Stimulated activated CD8-positive, alpha-beta memory T cell treated with anti-CD3 and anti-CD28 coated beads, Interleukin-15, amount 100 ng/mL, for 4 hours (primary cell): ENCODE measurements around the gene ADAM19.

Experiments
- DNase-seq, 2 donors: peaks; one replicate each; pipeline ENCODE4 v3.0.0-alpha.2; 2020; ENCODE audit warnings: low read depth in 2 of 2

The ADAM19 gene

GRCh38 chr5:157542282-157543000, 33.1 kb downstream of the ADAM19 start:
- DNase-seq = no peak

DNA sequence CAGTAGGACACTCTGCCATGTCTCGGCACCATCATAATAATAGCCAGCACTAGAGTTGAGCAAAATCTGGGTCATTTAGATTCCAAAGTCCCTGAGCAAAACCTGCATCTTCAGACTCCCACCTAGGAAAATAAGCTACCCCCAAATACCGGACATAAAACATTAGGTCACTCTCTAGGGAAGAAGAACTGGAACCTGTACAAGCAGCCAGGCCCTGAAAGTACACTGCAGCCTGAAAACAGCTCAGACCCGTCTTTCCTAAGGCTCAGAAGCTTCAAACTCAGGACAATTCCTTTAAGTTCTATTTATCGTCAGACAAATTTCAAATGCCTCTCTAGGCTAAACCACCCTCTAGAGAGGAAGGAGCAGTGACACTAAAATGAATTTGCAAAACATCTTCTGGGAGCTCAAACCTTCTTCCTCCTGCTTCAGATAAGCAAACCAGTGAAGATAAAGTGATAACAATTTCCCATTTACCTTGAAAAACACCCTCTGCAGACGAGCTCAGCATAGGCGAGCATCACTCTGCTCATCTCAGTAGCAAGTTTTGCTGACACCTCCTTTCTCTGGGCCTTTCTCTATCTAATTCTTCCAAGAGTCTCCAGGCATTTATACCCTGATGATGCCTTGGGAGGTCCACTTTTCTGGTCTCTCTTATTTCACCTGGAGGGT, 34.0 kb downstream of the ADAM19 start:
- DNase-seq = no peak

- DNase-seq = peak in 1 of 2 donors; percentile 11
Measured at GRCh38 chr5:157540707-157541446, 34.7 kb downstream of the ADAM19 start.

- no peak for DNase-seq
Measured at GRCh38 chr5:157540124-157540523, 35.5 kb downstream of the ADAM19 start.

- DNase-seq = no peak
Measured at GRCh38 chr5:157539503-157540022, 36.0 kb downstream of the ADAM19 start.

DNA sequence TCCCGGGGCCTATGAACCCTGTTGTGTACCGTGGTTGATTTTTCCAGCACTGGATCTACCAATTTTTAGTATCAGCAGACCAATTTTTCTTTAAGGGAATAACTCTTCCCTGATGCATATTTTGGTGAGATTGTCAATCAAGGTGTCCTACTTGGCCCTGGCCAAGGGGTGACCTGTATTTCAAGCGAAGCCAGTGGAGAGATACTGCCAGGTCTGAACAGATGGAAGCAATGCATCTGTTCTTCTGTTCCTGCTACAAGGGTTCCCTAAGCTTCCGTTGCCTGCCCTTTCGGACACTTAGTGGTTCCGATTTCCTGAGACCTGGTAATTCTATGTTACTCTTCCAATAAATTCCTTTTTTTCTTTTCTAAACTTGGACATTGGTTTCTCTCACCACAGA, 37.3 kb downstream of the ADAM19 start:
- DNase-seq = no peak

- DNase-seq = no peak
Measured at GRCh38 chr5:157535042-157535865, 40.3 kb downstream of the ADAM19 start.

GRCh38 chr5:157533011-157533481, 42.5 kb downstream of the ADAM19 start:
- no peak for DNase-seq

- DNase-seq = no peak
Measured at GRCh38 chr5:157532022-157532421, 43.6 kb downstream of the ADAM19 start.

GRCh38 chr5:157530226-157530972, 45.2 kb downstream of the ADAM19 start:
- no peak for DNase-seq

- no peak for DNase-seq
Measured at GRCh38 chr5:157529002-157529401, 46.6 kb downstream of the ADAM19 start.

DNA sequence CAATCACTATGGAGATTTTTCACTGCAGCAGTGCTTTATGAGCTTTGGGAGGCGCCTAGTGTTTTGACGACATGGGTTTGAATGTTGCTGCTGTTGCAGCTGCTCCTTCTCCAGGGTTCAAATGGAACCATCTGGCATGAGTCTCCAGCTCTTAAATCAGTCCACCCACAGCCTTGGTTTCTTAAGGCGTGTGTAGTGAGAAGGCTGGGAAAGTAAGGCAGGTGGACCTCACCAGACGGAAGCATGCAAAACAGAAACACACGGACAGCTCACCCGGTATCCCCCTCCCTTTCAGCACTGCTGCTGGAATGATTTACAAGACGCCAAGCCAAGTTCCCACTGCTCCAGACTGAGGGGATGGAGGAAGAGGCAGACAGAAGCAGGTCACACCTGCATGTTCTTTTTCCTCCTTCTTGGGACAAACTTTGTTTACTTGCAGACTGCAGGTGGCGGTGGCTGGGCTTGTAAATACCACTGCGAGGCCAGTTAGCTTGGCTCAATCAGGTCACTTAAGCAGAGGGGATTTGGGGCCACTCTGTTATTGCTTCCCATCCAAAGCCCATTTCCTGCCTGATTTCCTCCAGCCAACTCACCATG, 47.4 kb downstream of the ADAM19 start:
- no peak for DNase-seq

GRCh38 chr5:157524887-157525286, 50.7 kb downstream of the ADAM19 start:
- no peak for DNase-seq

GRCh38 chr5:157523976-157524375, 51.6 kb downstream of the ADAM19 start:
- DNase-seq = no peak

DNA sequence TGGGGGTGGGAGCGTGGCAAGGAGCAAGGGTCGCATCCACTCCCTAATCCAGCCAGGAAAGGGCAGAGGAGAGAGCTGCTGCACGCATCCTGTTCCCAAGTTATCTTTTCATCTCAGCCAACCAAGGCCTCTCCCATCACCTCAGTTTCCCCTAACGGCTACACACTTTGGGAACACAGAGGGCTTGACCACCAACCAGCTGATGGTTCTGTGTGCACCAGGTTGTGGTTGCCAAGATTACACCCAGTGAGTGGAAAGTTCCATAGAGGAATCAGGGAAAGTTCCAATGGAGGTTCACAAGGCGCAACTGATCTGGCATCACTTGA, 53.9 kb downstream of the ADAM19 start:
- no peak for DNase-seq

DNA sequence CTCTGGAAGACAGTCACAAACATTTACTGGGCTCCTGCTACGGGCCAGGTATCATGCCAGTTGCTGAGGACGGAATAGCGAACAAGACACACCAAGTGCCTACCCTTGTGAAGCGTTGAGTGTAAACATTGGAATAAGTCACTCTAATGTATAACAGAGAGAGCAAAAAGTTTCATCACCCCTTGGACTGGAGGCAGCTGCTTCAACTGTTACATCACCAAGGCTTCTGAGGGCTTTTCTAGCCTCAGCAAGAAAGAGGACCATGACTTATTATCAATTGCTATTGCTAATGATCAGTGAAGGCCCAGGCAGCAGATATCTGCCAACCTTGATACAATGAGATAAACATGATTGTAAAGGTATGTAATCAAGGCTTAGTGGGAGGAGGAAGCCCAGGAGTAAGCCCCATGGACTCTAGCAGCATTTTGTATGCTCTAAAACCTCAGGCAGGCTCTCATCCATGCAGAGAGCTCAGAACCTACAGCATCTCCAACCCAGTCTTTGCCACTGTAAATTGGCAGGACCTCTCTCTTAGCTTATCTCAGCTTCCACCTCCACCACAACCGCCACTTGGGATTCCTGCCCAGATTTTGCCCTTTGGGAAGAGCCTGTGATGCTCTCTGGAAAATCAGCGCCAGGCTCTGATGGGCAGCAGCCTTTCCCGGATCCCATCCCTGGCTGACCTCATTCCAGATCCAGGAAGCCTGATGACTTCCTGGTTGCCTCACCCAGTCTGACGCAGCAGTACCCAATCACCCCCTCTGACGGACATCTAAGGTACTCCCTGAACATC, 54.5 kb downstream of the ADAM19 start:
- DNase-seq = no peak

GRCh38 chr5:157519579-157520253, 55.9 kb downstream of the ADAM19 start:
- no peak for DNase-seq

- no peak for DNase-seq
Measured at GRCh38 chr5:157518963-157519362, 56.6 kb downstream of the ADAM19 start.
